HG03045 (cell line): ENCODE data around the gene CCRL2.
A peak's percentile ranks its signal among the peaks of the same experiment; 100 is the strongest.

Source experiments
- ATAC-seq: cut with Tn5 transposase; IDR thresholded peaks from one replicate; pipeline ENCODE4 v1.9.1; 2021; ENCODE audit warnings: mild to moderate bottlenecking, moderate library complexity; ENCODE audit not compliant: unreplicated experiment

CCRL2 gene, protein sequence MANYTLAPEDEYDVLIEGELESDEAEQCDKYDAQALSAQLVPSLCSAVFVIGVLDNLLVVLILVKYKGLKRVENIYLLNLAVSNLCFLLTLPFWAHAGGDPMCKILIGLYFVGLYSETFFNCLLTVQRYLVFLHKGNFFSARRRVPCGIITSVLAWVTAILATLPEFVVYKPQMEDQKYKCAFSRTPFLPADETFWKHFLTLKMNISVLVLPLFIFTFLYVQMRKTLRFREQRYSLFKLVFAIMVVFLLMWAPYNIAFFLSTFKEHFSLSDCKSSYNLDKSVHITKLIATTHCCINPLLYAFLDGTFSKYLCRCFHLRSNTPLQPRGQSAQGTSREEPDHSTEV

DNA sequence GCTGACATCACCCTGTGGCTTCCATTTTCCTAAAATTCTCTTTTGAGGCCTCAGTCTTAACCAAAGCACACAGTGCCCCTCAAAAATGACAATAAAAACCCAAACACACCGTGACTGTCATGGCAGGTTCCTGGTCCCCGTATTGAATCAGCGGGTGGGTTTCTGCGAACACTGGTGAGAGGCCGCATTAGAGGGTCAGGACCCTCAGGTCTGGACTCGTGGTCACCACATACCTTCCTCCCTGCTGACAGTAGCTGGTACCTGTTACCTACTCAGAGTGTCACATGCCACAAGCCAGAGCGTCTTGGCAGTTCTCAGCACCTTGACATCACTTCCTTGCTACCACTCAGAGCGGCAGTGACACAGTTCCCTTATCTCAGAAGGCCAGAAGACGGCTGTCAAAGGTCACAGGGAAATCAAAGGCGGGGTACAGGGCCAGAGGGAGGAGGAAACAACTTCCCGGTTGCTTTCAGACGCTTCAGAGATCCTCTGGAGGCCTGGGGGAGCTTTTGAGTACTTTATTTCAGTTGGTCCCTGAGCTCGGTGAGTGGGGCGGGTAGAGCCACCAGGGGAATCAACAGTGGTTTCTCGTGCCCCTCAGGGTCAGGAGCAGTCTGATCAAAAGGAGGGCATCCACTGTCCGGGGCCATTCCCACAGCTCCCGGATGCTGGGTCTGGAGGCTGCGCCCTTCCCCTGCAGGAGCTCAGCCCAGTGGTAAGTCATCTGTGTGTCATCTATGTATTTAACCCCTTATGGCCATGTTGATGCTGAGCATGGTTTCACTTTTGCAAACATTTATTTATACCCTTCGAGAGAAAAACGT, at the start of gene CCRL2, which contains the start of gene CCR5AS:
Gene CCRL2, plus strand, starts transcription at position 472 of the 824 bp plus-strand sequence. CDS start 821 bp downstream, outside the sequence.
Gene CCR5AS, minus strand, starts transcription at position 279 of the 824 bp plus-strand sequence.
- ATAC-seq, result no peak

DNA sequence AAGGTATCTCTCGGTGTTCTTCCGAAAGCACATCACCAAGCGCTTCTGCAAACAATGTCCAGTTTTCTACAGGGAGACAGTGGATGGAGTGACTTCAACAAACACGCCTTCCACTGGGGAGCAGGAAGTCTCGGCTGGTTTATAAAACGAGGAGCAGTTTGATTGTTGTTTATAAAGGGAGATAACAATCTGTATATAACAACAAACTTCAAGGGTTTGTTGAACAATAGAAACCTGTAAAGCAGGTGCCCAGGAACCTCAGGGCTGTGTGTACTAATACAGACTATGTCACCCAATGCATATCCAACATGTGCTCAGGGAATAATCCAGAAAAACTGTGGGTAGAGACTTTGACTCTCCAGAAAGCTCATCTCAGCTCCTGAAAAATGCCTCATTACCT, 48.6 kb upstream of the CCRL2 start:
- no peak for ATAC-seq

DNA sequence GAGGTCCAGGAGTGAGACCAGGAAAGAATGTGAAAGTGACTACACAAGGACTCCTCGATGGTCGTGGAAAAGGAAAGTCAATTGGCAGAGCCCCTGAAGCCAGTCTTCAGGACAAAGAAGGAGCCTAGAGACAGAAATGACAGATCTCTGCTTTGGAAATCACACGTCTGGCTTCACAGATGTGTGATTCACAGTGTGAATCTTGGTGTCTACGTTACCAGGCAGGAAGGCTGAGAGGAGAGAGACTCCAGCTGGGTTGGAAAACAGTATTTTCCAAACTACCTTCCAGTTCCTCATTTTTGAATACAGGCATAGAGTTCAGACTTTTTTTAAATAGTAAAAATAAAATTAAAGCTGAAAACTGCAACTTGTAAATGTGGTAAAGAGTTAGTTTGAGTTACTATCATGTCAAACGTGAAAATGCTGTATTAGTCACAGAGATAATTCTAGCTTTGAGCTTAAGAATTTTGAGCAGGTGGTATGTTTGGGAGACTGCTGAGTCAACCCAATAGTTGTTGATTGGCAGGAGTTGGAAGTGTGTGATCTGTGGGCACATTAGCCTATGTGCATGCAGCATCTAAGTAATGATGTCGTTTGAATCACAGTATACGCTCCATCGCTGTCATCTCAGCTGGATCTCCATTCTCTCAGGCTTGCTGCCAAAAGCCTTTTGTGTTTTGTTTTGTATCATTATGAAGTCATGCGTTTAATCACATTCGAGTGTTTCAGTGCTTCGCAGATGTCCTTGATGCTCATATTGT, 47.1 kb upstream of the CCRL2 start:
- peak; percentile 57 for ATAC-seq

DNA sequence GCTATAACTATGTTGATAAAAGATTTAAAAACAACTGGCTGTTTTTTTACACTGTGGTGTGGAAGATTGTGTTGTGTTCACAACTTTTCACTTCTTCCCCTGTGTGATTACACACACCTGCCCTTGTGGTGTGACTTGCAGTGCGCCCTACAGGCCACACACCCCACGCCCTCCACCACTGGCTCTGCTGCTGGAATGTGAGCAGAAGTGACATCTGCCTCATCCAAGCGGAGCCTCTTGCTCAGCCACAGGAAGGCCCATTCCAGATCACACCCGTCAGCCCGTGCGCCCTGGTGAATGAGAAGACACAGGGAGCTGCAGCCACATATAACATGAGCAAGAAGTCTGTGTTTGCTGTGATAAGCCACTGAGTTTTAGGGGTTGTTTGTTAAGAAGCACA, 46.2 kb upstream of the CCRL2 start:
- ATAC-seq, result no peak

DNA sequence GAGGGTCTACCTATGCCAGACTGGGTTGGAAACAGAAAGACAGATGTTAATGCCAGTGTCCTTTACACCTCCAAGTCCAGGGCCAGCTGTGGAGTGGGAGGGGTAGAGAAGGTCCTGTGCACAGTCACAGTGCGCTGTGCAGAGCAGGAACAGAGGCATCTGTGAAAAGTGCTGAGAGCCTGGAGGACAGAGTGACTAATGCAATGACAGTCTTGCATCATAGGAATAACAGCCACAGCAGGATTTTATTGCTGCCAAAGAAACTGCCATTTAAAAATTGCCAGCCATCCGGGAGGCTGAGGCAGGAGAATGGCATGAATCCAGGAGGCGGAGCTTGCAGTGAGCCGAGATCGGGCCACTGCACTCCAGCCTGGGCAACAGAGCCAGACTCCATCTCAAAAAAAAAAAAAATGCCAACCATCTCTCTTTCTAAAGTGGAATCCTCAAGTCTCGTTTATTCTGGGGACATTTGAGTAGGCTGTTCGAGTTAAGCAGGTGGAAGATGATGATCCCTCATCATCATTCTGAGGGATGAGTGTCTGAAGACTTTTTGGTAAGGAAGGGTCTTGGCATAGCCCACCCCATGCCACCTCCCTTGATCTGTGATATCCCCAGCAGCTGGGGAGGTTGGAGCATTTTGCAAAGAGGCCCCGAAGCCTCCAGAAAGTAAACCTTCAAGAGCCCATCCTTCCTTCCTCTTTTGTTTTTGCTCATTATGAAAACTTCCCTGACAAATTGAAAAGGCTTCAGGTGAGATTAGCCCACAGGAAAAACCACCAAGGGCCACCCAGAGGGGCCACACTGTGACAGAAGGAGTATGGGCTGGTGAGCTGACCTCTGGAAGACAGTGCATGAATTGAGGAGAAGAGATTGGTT, 45.4 kb upstream of the CCRL2 start:
- ATAC-seq, result no peak

DNA sequence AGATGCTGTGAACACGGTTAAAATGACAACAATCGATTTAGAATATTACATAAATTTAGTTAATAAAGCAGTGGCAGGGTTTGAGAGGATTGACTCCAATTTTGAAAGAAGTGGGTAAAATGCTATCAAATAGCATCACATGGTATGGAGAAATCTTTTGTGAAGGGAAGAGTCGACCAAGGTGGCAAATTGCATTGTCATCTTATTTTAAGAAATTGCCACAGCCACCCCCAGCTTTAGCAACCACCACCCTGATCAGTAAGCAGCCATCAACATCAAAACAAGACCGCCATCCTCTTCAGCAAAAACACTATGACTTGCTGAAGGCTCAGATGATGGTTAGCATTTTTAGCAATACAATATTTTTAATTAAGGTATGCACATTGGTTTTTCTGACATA, 42.0 kb upstream of the CCRL2 start:
- ATAC-seq, result no peak

DNA sequence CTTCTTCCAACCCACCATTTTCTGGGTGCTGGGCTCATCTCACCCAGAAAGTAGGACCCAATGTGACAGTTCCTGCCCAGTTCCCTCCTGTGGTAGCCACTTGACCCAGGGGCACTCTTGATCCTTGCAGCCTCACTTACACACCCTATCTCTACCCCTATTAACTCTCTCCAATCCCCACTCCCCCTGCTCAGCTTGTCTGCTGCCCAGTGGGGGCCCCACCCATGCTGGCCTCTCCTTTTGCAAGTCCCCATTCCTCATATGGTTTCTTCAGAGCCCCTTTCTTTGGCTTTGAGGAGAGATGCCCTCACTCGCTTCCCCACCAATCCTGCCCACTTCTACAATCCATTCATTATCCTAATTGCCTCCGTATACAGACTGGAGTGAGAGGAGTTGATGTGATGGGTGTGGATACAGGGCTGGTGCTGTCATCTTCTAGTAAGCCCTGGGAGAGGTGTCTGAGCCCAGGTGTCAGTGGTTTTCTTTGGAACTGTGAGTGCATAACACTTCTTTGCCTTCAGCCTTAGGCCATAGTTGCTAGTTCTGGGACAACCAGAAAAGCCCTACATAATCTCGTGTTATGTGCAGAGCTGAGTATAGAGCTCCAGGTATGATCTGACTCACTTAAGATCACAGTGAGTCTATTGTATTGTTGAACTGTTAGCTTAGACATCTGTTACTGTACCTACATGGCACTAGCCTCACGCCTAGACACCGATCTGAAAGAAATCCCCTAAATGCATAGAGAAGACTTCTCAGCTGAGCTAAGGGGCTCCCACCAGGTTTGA, 41.1 kb upstream of the CCRL2 start:
- no peak for ATAC-seq

DNA sequence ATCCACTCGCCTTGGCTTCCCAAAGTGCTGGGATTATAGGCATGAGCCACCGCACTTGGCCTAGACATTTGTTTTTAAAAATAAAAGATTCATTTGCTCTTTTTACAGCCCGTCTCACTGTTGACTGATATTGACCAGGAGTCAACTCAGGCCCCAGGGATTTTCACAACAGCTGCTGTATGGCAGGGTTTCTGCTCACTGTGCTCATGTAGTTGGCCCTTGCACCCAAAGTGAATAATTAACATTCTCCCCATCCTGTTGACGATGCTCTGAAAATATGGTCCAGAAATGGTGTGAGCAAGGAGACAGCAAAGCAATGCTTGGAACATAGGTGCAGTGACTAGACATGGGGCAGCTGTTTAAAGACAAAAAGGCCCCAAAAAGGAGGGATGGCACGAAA, 39.2 kb upstream of the CCRL2 start:
- no peak for ATAC-seq

DNA sequence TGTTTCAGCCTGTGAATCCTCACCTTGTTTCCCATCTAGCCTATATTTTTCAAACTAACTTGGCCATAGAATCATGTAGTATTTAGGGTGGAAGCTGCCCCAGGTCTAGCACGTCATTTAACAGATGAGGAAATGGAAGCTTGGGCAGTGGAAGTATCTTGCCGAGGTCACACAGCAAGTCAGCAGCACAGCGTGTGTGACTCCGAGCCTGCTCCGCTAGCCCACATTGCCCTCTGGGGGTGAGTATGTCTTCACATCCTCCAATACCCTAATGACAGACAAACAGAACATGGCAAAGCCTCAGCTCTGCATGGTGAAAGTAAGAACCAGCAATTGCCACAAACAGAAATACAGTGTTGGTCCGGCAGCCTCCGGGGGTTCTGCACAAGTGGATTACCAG, 38.5 kb upstream of the CCRL2 start:
- ATAC-seq, result no peak

DNA sequence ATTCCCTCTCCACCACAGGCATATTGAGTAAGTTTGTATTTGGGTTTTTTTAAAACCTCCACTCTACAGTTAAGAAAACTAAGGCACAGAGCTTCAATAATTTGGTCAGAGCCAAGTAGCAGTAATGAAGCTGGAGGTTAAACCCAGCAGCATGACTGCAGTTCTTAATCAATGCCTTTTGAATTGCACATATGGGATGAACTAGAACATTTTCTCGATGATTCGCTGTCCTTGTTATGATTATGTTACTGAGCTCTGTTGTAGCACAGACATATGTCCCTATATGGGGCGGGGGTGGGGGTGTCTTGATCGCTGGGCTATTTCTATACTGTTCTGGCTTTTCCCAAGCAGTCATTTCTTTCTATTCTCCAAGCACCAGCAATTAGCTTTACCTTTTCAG, 37.9 kb upstream of the CCRL2 start:
- ATAC-seq, result no peak

DNA sequence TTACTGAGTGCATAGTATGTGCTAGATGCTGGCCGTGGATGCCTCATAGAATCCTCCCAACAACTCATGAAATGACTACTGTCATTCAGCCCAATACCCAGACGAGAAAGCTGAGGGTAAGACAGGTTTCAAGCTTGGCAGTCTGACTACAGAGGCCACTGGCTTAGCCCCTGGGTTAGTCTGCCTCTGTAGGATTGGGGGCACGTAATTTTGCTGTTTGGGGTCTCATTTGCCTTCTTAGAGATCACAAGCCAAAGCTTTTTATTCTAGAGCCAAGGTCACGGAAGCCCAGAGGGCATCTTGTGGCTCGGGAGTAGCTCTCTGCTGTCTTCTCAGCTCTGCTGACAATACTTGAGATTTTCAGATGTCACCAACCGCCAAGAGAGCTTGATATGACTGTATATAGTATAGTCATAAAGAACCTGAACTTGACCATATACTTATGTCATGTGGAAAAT, 37.4 kb upstream of the CCRL2 start:
- peak; percentile 70 for ATAC-seq

DNA sequence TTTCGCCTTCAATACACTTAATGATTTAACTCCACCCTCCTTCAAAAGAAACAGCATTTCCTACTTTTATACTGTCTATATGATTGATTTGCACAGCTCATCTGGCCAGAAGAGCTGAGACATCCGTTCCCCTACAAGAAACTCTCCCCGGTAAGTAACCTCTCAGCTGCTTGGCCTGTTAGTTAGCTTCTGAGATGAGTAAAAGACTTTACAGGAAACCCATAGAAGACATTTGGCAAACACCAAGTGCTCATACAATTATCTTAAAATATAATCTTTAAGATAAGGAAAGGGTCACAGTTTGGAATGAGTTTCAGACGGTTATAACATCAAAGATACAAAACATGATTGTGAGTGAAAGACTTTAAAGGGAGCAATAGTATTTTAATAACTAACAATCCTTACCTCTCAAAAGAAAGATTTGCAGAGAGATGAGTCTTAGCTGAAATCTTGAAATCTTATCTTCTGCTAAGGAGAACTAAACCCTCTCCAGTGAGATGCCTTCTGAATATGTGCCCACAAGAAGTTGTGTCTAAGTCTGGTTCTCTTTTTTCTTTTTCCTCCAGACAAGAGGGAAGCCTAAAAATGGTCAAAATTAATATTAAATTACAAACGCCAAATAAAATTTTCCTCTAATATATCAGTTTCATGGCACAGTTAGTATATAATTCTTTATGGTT, 36.1 kb upstream of the CCRL2 start, which contains the start of gene CCR5:
Gene CCR5, plus strand, starts transcription at position 108 of the 680 bp plus-strand sequence. CDS start 1,957 bp downstream, outside the sequence.
- no peak for ATAC-seq

DNA sequence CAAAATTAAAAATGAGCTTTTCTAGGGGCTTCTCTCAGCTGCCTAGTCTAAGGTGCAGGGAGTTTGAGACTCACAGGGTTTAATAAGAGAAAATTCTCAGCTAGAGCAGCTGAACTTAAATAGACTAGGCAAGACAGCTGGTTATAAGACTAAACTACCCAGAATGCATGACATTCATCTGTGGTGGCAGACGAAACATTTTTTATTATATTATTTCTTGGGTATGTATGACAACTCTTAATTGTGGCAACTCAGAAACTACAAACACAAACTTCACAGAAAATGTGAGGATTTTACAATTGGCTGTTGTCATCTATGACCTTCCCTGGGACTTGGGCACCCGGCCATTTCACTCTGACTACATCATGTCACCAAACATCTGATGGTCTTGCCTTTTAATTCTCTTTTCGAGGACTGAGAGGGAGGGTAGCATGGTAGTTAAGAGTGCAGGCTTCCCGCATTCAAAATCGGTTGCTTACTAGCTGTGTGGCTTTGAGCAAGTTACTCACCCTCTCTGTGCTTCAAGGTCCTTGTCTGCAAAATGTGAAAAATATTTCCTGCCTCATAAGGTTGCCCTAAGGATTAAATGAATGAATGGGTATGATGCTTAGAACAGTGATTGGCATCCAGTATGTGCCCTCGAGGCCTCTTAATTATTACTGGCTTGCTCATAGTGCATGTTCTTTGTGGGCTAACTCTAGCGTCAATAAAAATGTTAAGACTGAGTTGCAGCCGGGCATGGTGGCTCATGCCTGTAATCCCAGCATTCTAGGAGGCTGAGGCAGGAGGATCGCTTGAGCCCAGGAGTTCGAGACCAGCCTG, 35.3 kb upstream of the CCRL2 start:
- no peak for ATAC-seq

DNA sequence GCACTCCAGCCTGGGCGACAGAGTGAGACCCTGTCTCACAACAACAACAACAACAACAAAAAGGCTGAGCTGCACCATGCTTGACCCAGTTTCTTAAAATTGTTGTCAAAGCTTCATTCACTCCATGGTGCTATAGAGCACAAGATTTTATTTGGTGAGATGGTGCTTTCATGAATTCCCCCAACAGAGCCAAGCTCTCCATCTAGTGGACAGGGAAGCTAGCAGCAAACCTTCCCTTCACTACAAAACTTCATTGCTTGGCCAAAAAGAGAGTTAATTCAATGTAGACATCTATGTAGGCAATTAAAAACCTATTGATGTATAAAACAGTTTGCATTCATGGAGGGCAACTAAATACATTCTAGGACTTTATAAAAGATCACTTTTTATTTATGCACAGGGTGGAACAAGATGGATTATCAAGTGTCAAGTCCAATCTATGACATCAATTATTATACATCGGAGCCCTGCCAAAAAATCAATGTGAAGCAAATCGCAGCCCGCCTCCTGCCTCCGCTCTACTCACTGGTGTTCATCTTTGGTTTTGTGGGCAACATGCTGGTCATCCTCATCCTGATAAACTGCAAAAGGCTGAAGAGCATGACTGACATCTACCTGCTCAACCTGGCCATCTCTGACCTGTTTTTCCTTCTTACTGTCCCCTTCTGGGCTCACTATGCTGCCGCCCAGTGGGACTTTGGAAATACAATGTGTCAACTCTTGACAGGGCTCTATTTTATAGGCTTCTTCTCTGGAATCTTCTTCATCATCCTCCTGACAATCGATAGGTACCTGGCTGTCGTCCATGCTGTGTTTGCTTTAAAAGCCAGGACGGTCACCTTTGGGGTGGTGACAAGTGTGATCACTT, 34.3 kb upstream of the CCRL2 start:
- no peak for ATAC-seq

DNA sequence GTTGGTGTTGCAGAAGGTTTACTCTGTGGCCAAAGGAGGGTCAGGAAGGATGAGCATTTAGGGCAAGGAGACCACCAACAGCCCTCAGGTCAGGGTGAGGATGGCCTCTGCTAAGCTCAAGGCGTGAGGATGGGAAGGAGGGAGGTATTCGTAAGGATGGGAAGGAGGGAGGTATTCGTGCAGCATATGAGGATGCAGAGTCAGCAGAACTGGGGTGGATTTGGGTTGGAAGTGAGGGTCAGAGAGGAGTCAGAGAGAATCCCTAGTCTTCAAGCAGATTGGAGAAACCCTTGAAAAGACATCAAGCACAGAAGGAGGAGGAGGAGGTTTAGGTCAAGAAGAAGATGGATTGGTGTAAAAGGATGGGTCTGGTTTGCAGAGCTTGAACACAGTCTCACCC, 32.3 kb upstream of the CCRL2 start:
- ATAC-seq, result no peak

DNA sequence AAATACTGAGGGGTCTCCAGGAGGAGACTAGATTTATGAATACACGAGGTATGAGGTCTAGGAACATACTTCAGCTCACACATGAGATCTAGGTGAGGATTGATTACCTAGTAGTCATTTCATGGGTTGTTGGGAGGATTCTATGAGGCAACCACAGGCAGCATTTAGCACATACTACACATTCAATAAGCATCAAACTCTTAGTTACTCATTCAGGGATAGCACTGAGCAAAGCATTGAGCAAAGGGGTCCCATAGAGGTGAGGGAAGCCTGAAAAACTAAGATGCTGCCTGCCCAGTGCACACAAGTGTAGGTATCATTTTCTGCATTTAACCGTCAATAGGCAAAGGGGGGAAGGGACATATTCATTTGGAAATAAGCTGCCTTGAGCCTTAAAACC, 31.8 kb upstream of the CCRL2 start:
- ATAC-seq, result no peak

DNA sequence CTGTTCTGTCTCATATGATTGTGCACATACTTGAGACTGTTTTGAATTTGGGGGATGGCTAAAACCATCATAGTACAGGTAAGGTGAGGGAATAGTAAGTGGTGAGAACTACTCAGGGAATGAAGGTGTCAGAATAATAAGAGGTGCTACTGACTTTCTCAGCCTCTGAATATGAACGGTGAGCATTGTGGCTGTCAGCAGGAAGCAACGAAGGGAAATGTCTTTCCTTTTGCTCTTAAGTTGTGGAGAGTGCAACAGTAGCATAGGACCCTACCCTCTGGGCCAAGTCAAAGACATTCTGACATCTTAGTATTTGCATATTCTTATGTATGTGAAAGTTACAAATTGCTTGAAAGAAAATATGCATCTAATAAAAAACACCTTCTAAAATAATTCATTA, 31.2 kb upstream of the CCRL2 start:
- ATAC-seq, result no peak
